SKM-1 treated with dmso at 0.1 percent for 144 hours (cell line): ENCODE results near the gene GAS2L1.

Experiments used
- DNase-seq: peaks from one replicate; lab custom pipeline; 2025; ENCODE audit not compliant: unreplicated experiment; lab: John Stamatoyannopoulos, UW

GAS2L1 gene

GRCh38 chr22:29306175-29306834 is at the start of gene GAS2L1:
Gene GAS2L1 (plus strand): TSS chr22:29306650. CDS start chr22:29308106, 1,456 bp downstream.
- DNase-seq: peak; percentile 61

- DNase-seq: no peak
Measured at GRCh38 chr22:29257751-29258181, 48.7 kb upstream of the GAS2L1 start.

- DNase-seq: no peak
Measured at GRCh38 chr22:29258407-29259252, 47.8 kb upstream of the GAS2L1 start.

- no peak for DNase-seq
Measured at GRCh38 chr22:29259253-29259899, 47.1 kb upstream of the GAS2L1 start.

- DNase-seq: no peak
Measured at GRCh38 chr22:29260031-29260560, 46.4 kb upstream of the GAS2L1 start.

GRCh38 chr22:29260601-29261315 is 45.7 kb upstream of the GAS2L1 start:
- DNase-seq: no peak

GRCh38 chr22:29263791-29264276 is 42.6 kb upstream of the GAS2L1 start:
- no peak for DNase-seq

- DNase-seq: no peak
Measured at GRCh38 chr22:29265305-29265704, 41.1 kb upstream of the GAS2L1 start.

- no peak for DNase-seq
Measured at GRCh38 chr22:29265929-29266328, 40.5 kb upstream of the GAS2L1 start.

GRCh38 chr22:29266564-29267461 is 39.6 kb upstream of the GAS2L1 start:
- DNase-seq: no peak

- no peak for DNase-seq
Measured at GRCh38 chr22:29267462-29267857, 39.0 kb upstream of the GAS2L1 start.

GRCh38 chr22:29267858-29268510 is 38.5 kb upstream of the GAS2L1 start, which contains the start of the genes EWSR1 and RHBDD3:
Gene EWSR1 (plus strand): TSS chr22:29268268. CDS start chr22:29268337, 69 bp downstream.
Gene RHBDD3 (minus strand): TSS chr22:29267981. CDS start chr22:29265626, 2,355 bp downstream.
- peak; percentile 92 for DNase-seq

GRCh38 chr22:29268511-29269229 is 37.8 kb upstream of the GAS2L1 start:
- DNase-seq: peak; percentile 31

- DNase-seq: no peak
Measured at GRCh38 chr22:29269230-29269604, 37.2 kb upstream of the GAS2L1 start.

GRCh38 chr22:29269731-29270474 is 36.5 kb upstream of the GAS2L1 start:
- DNase-seq: no peak

GRCh38 chr22:29270475-29271271 is 35.8 kb upstream of the GAS2L1 start:
- no peak for DNase-seq

- no peak for DNase-seq
Measured at GRCh38 chr22:29272624-29273023, 33.8 kb upstream of the GAS2L1 start.
